Measurements from ENCODE around the gene XXYLT1. TPM values are rescaled to one million over a fixed set of nuclear protein-coding genes. Genes with fewer than 3 reads are reported as not detected.

The XXYLT1 gene
- total RNA-seq, 1 donor from 2014 or later, result 42.9 TPM

DNA sequence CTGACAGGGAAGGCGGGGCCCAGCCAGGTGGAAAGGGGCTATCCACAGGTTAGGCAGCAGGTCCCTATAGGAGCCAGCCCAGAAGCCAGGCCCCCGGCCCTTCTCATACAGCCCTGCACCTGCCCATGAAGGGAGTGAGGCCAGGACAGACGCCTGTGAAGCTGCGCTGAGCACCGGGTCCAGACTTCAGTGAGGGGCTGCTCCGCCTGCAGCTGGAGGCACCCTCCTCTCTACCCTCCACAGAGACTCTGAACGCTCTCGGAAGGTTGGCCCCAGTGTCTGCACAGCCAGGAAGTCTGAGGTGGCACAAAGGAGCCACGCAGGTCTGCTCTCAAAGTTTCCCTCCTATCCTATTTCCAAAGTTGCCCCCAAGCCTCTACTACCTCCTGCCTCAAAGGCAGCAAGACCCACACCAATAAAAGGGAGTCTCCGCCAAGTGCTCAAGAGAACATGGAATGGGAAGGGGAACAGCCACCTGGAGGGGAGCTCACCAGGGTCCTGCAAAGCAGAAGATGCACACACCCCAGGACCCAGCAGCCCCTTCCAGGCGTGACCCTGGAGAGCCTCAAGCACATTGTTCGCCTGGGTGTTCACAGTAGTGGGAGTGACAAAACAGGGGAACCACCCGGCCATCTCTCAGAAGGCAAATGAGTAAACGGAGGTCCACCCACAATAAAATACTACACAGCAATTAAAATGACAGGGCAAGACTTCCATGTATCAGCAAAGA is 19.5 kb downstream of the XXYLT1 start:
- TF ChIP-seq, protein P1, sequence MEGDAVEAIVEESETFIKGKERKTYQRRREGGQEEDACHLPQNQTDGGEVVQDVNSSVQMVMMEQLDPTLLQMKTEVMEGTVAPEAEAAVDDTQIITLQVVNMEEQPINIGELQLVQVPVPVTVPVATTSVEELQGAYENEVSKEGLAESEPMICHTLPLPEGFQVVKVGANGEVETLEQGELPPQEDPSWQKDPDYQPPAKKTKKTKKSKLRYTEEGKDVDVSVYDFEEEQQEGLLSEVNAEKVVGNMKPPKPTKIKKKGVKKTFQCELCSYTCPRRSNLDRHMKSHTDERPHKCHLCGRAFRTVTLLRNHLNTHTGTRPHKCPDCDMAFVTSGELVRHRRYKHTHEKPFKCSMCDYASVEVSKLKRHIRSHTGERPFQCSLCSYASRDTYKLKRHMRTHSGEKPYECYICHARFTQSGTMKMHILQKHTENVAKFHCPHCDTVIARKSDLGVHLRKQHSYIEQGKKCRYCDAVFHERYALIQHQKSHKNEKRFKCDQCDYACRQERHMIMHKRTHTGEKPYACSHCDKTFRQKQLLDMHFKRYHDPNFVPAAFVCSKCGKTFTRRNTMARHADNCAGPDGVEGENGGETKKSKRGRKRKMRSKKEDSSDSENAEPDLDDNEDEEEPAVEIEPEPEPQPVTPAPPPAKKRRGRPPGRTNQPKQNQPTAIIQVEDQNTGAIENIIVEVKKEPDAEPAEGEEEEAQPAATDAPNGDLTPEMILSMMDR (IDR thresholded peaks at IDR 0.05; ENCODE audit: unreplicated experiment), result no peak
- DNase-seq (ENCODE audit: low spot score in 2 of 2, unreplicated experiment in 2 of 2), result peak in 1 of 2 experiments; percentile 31
- H3K4me3 Mint-ChIP-seq, result no peak overlapping the region
- peaks cover 11% of the 10 kb centered on the region for H3K36me3 Mint-ChIP-seq
- H3K9me3 Mint-ChIP-seq, result no peaks in the 10 kb centered on the region
- peak overlapping the region; percentile 89 for H3K27ac Mint-ChIP-seq
- no peaks in the 10 kb centered on the region for H3K27me3 Mint-ChIP-seq (ENCODE audit: low read depth)
- H3K4me1 Mint-ChIP-seq, result peaks cover 36% of the 10 kb centered on the region

DNA sequence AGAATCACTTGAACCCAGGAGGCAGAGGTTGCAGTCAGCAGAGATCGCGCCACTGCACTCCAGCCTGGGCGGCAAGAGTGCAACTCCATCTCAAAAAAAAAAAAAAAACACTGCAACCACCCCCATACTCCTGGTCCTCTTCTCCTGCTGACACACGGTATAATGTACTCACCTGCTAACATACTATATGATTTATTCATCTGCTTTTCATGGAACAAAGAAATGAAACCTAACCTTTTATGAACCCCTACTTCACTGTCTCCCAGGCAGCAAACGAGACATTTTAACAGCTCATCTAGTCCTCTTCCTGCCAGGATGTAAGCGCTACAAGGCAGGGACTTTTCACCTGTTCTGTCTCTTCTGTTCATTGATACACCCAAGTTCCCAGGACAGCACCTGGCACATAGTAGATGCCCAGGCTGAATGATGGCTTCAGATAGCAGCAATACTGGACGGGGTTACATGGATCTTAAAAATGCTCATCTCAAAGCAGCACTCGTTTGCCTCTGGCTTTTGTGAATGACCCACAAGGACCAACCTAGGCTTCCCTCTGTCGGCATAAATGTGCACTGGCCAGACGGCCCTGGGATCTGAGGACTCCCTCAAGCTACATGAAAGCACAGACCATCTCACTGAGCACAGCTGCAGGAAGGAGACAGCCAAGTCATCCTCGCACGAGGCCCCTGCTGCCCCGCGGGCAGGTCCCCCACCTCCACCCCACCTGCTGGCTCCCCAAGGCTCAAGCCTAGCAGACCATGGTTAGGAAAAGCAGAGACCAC is 20.3 kb downstream of the XXYLT1 start:
- no peak overlapping the region for H3K27ac Mint-ChIP-seq
- H3K27me3 Mint-ChIP-seq (ENCODE audit: low read depth), result no peaks in the 10 kb centered on the region
- DNase-seq (ENCODE audit: low spot score in 2 of 2, unreplicated experiment in 2 of 2), result peak in 1 of 2 experiments; percentile 36

DNA sequence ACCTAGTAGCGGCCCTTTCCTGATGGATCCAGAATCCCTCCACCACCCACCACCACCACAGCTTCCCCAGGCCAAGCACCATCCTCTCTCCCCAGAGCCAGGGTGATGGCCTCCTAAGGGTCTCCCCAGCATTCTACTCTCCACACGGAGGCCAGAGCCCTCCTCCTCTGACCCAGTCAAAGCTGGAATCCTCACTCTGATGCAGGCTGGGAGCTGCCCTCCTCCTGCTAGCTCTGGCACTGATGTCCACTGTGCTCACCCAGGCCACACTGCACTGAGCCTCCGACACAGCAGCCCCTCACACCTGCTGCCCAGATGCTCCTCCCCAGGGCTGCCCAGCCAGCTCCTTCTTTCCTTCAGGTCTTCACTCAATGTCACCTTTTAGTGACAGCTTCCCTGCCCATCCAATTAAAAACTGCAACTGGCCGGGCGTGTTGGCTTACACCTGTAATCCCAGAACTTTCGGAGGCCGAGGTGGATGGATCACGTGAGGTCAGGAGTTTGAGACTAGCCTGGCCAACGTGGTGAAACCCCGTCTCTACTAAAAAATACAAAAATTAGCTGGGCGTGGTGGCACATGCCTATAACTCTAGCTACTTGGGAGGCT is 21.0 kb downstream of the XXYLT1 start:
- Mint-ChIP-seq H3K27ac (no peak overlapping the region), H3K27me3 (ENCODE audit: low read depth) (no peaks in the 10 kb centered on the region), H3K4me3 (no peak overlapping the region), H3K9me3 (no peaks in the 10 kb centered on the region), H3K4me1 (peaks cover 39% of the 10 kb centered on the region), H3K36me3 (peaks cover 22% of the 10 kb centered on the region)
- TF ChIP-seq, protein P1 (IDR thresholded peaks at IDR 0.05; ENCODE audit: unreplicated experiment), result no peak
- peak in 1 of 2 experiments; percentile 24 for DNase-seq (ENCODE audit: low spot score in 2 of 2, unreplicated experiment in 2 of 2)

More for the DNA sequence above, 20.3 kb downstream of the XXYLT1 start:
- Mint-ChIP-seq H3K4me3 (no peak overlapping the region), H3K36me3 (peaks cover 19% of the 10 kb centered on the region), H3K4me1 (peaks cover 40% of the 10 kb centered on the region), H3K9me3 (no peaks in the 10 kb centered on the region)
- TF ChIP-seq, protein P1 (IDR thresholded peaks at IDR 0.05; ENCODE audit: unreplicated experiment), result no peak

DNA sequence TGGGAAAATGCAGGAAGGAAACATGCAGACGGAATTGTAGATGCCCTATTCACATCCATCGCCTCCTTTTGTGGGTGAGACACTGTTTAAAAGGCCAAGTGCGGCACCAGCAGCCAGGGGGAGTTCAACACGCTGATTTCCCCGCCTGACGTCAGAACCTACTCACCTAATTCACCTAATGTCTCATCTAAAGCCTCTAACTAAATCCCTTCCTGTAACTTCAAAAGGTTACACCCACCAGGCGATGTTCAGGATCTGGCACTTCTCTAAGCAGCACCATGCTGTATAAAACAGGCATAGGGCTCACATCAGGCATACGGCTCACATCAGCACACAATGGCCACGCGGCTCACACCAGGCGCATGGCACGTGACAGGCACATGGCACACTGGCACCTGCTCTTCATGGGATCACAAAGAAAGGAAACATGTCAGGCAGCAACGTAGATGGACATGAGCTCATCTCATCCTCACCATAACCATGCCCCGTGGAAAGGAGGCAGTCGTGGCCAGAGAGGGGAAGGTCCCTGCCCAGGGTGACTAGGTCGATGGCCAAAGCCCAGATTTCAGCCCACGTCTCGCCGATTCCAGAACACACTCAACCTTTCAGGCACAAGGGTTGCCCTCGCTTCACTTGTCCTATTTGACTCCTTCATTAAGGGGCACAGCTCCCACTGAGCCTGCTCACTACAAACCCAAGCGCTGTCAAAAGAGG is 21.7 kb downstream of the XXYLT1 start:
- no peak for DNase-seq (ENCODE audit: low spot score in 2 of 2, unreplicated experiment in 2 of 2)
- Mint-ChIP-seq H3K4me1 (peaks cover 36% of the 10 kb centered on the region), H3K9me3 (no peaks in the 10 kb centered on the region), H3K27me3 (ENCODE audit: low read depth) (no peaks in the 10 kb centered on the region), H3K4me3 (no peak overlapping the region), H3K27ac (no peak overlapping the region), H3K36me3 (peaks cover 22% of the 10 kb centered on the region)
- TF ChIP-seq, protein P1 (IDR thresholded peaks at IDR 0.05; ENCODE audit: unreplicated experiment), result no peak

DNA sequence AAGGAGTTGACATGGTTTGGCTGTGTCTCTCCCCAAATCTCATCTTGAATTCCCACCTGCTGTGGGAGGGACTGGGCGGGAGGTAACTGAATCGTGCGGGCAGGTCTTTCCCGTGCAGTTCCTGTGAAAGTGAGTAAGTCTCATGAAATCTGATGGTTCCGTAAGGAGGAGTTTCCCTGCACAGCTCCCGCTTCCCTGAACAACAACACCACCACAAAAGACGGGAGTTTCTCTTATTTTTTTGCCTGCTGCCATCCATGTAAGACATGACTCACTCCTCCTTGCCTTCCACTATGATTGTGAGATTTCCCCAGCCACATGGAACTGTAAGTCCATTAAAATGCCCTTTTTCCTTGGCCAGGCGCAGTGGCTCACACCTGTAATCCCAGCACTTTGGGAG is 22.7 kb downstream of the XXYLT1 start:
- Mint-ChIP-seq H3K36me3 (peaks cover 22% of the 10 kb centered on the region), H3K27me3 (ENCODE audit: low read depth) (no peaks in the 10 kb centered on the region), H3K9me3 (no peaks in the 10 kb centered on the region), H3K27ac (no peak overlapping the region), H3K4me3 (no peak overlapping the region), H3K4me1 (peaks cover 33% of the 10 kb centered on the region)
- DNase-seq (ENCODE audit: low spot score in 2 of 2, unreplicated experiment in 2 of 2), result no peak
- TF ChIP-seq, protein P1 (IDR thresholded peaks at IDR 0.05; ENCODE audit: unreplicated experiment), result no peak
